Memory B cell (primary cell): Measurements from ENCODE around the gene ANKRD2.
"Not testable (repeated sequence)": the region's sequence is repeated elsewhere in the genome, so short reads cannot be mapped to it uniquely, and the experiment has no call there.

ENCODE experiments used
- ATAC-seq: fragments of 150-1000 bp; cut with Tn5 transposase; 2 replicates; pipeline ENCODE4 v1.10.0; 2021; ENCODE audit warnings: low read depth, mild to moderate bottlenecking, moderate library complexity
- DNase-seq, 2 donors: peaks; one replicate each; pipeline ENCODE4 v3.0.0; 2022; ENCODE audit warnings: low spot score in 2 of 2
- H3K27ac Mint-ChIP-seq: one replicate; pipeline ENCODE4 v1.8.0; 2022; ENCODE audit warnings: mild to moderate bottlenecking, moderate library complexity, mixed read lengths
- H3K27me3 Mint-ChIP-seq: one replicate; pipeline ENCODE4 v1.8.0; 2022; ENCODE audit warnings: mixed read lengths
- H3K36me3 Mint-ChIP-seq: one replicate; pipeline ENCODE4 v1.8.0; 2022; ENCODE audit warnings: mild to moderate bottlenecking, mixed read lengths
- H3K4me1 Mint-ChIP-seq: one replicate; pipeline ENCODE4 v1.8.0; 2022; ENCODE audit warnings: mixed read lengths
- H3K4me3 Mint-ChIP-seq: one replicate; pipeline ENCODE4 v1.8.0; 2022; ENCODE audit warnings: mild to moderate bottlenecking, moderate library complexity, mixed read lengths
- H3K9me3 Mint-ChIP-seq: one replicate; pipeline ENCODE4 v1.8.0; 2022; ENCODE audit warnings: mixed read lengths

Gene ANKRD2, protein sequence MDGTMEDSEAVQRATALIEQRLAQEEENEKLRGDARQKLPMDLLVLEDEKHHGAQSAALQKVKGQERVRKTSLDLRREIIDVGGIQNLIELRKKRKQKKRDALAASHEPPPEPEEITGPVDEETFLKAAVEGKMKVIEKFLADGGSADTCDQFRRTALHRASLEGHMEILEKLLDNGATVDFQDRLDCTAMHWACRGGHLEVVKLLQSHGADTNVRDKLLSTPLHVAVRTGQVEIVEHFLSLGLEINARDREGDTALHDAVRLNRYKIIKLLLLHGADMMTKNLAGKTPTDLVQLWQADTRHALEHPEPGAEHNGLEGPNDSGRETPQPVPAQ

DNA sequence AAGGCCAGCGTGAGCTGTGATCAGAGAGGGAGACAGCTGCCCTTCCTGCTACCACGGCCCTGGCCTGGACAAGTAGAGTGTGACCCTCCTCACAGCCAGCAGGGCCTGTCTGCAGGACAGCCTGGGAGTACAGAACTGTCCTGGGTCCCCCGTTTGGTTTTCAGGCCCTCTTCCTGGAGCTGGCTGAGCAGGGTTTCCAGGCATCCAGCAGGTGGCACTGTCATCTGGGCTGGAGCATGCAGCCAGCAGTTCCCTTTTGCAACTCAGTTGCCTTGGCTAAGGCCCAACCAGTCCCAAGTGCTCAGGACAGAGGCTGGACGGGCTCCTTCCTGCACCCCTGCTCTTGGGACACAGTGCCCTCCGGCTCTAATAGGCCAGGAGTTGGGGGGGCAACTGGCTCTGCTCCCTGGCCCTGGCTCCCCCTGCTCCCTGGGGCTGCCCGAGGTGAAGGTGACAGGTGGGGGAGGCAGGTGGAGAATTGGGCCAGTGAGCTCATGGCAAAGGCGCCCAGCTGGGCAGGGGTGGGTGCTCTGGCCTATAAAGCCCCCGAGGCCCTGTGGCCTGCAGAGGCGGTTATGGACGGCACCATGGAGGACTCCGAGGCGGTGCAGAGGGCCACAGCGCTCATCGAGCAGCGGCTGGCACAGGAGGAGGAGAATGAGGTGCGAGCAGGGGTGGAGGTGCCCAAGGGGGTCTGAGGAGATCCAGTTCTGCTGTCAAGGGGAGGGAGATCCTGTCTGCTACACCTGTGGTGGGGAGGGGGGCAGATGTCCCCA, at the start of gene ANKRD2:
TSS of gene ANKRD2 (plus strand) at position 566 of the 776 bp plus-strand sequence. CDS start at position 576, 10 bp downstream.
- H3K27ac Mint-ChIP-seq: no peak within 1 kb of the TSS
- H3K27me3 Mint-ChIP-seq: no peaks in the 10 kb centered on the region
- H3K9me3 Mint-ChIP-seq: no peaks in the 10 kb centered on the region
- H3K36me3 Mint-ChIP-seq: no peaks in the 10 kb centered on the region
- peak; percentile 95 for ATAC-seq
- no peaks in the 10 kb centered on the region for H3K4me1 Mint-ChIP-seq
- H3K4me3 Mint-ChIP-seq: no peak within 1 kb of the TSS
- DNase-seq: peak; percentile 55 to 58

DNA sequence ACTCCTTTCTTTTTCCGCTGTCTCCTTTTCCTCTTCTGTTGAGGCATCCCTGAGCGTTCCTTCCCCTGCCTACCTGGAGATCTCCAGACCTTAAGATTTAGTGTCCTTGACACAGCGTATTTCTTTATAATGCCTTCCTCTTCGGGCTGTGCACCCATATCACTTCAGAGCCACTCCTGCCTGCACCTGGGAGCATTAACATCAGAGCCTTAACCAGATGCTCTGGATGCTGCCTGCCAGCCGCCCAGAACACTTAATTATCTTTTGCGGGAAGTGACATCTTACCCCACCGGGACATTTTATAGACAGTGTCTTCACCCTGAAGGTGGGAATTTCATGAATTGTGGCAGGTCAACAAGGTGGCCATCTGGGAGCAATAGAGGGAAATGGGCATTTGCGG, 49.6 kb upstream of the ANKRD2 start:
- Mint-ChIP-seq H3K27ac (no peak overlapping the region), H3K4me3 (no peak overlapping the region), H3K36me3 (no peaks in the 10 kb centered on the region), H3K9me3 (no peaks in the 10 kb centered on the region), H3K4me1 (no peaks in the 10 kb centered on the region), H3K27me3 (peaks cover 19% of the 10 kb centered on the region)
- DNase-seq: no peak
- no peak for ATAC-seq

DNA sequence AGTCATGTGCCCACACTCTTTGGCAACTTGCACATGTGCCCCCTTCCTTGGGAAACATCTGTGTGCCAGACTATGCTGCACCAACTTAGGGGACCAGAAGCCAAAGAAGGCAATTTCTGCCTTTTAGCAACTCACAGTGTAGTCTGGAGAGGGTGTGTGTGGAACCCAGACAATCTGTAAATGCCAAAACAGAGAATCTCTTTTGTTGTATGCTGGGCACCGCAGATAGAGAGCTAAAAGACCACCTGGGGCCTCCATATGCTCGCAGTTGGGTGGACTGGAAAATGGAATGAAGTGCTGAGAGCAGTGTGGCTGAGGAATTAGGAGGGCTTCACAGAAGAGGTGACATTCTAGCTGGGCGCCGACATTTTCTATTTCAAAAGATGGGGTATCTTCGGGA, 47.5 kb upstream of the ANKRD2 start:
- no peaks in the 10 kb centered on the region for H3K4me1 Mint-ChIP-seq
- ATAC-seq: no peak
- H3K4me3 Mint-ChIP-seq: no peak overlapping the region
- no peak for DNase-seq
- H3K27ac Mint-ChIP-seq: no peak overlapping the region
- H3K36me3 Mint-ChIP-seq: peaks cover 1% of the 10 kb centered on the region
- H3K9me3 Mint-ChIP-seq: no peaks in the 10 kb centered on the region
- H3K27me3 Mint-ChIP-seq: peaks cover 12% of the 10 kb centered on the region

DNA sequence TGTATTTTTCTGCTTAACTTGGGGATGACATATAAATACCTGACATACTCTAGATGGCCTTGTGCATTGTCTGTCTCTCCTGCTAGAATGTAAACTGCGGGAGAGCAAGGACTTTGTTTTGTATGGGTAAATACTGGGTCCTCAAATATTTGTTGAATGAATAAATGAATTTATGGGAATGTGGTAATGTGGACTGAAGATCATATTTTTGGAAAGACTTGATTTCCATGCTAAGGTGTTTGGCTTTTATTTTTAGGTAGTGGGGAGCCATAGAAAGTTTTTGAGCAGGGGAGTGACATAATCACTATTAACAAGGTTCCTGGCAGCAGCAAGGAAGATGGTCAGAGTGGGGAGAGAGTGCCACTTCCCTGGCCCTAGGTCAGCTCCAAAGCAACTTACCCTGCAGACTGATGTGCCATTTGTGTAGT, 46.9 kb upstream of the ANKRD2 start:
- peaks cover 9% of the 10 kb centered on the region for H3K27me3 Mint-ChIP-seq
- no peak overlapping the region for H3K4me3 Mint-ChIP-seq
- DNase-seq (no peak), ATAC-seq (no peak)
- H3K36me3 Mint-ChIP-seq: peaks cover 1% of the 10 kb centered on the region
- no peaks in the 10 kb centered on the region for H3K4me1 Mint-ChIP-seq
- H3K9me3 Mint-ChIP-seq: no peaks in the 10 kb centered on the region
- H3K27ac Mint-ChIP-seq: no peak overlapping the region

DNA sequence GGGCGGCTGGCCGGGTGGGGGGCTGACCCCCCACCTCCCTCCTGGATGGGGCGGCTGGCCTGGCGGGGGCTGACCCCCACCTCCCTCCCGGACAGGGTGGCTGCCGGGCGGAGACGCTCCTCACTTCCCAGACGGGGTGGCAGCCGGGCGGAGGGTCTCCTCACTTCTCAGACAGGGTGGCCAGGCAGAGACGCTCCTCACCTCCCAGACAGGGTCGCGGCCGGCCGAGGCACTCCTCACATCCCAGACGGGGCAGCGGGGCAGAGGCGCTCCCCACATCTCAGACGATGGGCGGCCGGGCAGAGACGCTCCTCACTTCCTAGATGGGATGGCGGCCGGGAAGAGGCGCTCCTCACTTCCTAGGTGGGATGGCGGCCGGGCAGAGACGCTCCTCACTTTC, 43.7 kb upstream of the ANKRD2 start:
- DNase-seq, H3K27me3 Mint-ChIP-seq, ATAC-seq, H3K36me3 Mint-ChIP-seq, H3K9me3 Mint-ChIP-seq, H3K4me1 Mint-ChIP-seq, H3K27ac Mint-ChIP-seq, H3K4me3 Mint-ChIP-seq: not testable (repeated sequence)

DNA sequence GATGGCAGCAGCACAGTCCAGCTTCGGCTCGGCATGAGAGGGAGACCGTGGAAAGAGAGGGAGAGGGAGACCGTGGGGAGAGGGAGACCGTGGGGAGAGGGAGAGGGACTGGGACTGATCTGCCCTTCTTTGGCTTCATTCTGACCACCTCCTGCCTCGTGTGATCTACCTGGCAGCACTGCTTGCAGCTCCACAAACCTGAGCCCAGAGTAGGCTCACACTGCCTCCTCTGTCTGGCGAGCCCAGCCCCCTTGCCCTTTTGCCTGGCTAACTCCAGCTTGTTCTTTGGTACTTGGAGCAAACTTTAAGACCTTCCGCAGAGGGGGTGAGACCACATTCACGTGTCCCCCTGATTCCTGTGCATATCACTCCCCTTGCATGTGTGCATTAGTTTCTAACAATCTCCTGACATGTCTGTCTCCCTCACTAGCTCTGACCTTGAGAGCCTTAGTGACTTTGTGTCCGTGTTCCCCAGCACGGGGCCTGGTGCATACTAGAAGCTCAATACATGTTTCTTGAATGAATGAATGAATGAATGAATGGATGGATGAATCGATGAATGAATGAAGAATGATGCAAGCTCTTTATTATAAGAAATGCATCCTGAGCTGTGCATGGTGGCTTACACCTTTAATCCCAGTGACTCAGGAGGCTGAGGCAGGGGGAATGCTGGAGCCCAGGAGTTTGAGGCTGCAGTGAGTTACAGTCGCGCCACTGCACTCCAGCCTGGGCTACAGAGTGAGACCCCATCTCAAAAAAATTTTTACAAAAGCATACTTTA, 42.7 kb upstream of the ANKRD2 start:
- no peak overlapping the region for H3K27ac Mint-ChIP-seq
- H3K4me3 Mint-ChIP-seq: no peak overlapping the region
- DNase-seq (no peak), ATAC-seq (no peak)
- H3K9me3 Mint-ChIP-seq: no peaks in the 10 kb centered on the region
- no peaks in the 10 kb centered on the region for H3K4me1 Mint-ChIP-seq
- H3K36me3 Mint-ChIP-seq: peaks cover 1% of the 10 kb centered on the region
- no peaks in the 10 kb centered on the region for H3K27me3 Mint-ChIP-seq

DNA sequence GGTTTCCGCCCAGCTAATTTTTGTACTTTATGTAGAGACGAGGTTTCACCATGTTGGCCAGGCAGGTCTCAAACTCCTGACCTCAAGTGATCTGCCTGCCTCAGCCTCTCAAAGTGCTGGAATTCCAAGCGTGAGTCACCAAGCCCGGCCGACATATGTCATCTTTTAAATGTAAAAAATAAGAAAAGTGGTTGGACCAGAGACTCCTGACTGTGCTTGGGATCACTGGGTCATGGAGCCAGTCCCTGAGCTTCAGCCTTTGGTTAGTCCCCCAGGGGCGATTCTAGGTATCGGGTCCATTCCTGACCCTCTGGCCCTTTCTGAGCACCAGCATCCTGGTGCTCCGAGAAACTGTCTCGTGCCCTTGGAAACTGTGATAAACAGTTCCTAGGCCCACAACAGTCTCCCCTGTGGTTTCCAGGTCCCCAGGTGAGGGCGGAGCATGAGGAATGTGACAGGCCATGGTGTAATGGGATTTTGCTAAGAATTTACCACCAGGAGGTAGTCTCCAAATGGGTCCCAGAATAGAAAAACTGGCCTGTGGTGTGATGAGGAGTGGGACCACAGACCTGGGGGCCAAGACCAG, 41.1 kb upstream of the ANKRD2 start:
- no peaks in the 10 kb centered on the region for H3K9me3 Mint-ChIP-seq
- no peaks in the 10 kb centered on the region for H3K4me1 Mint-ChIP-seq
- H3K27me3 Mint-ChIP-seq: no peaks in the 10 kb centered on the region
- H3K27ac Mint-ChIP-seq: no peak overlapping the region
- ATAC-seq (no peak), DNase-seq (no peak)
- H3K4me3 Mint-ChIP-seq: no peak overlapping the region
- H3K36me3 Mint-ChIP-seq: peaks cover 1% of the 10 kb centered on the region

DNA sequence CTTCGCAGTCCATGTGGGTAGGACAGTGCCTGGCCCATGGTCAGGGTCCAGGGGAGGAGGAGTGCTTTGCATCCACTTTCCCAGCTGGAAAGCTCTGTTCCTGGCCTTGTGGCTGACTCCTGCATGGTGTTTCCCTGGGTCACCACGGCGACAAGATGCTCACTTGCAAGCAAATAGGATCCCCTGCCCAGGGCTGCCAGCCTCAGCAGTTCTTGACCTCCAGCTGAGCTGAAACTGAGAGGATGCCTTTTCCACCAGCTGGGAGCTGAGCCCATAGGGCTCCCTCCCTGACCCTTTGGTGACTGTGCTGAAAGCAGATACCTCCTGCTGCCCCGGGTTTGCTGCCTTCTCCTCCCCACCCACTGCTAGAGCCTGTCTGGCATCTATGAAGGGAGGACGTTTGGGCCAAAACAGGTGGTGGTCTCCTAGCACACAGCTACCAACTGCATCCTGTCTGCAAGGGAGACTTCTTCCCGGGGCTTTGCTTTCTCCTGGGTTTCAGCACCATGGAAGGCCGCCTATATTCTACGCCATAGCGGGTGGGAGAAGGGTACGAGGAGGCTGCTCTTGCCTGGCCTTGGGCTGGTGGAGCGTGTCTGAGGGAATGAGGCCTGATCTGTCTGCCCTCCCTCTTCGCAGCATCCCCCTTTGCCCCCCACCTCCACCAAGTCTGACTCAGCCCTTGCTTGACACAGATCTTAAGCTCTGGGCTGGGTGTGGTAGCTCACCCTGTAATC, 39.5 kb upstream of the ANKRD2 start:
- Mint-ChIP-seq H3K4me3 (no peak overlapping the region), H3K27ac (no peak overlapping the region), H3K9me3 (no peaks in the 10 kb centered on the region), H3K36me3 (peaks cover 1% of the 10 kb centered on the region), H3K27me3 (no peaks in the 10 kb centered on the region), H3K4me1 (no peaks in the 10 kb centered on the region)
- ATAC-seq (no peak), DNase-seq (no peak)

DNA sequence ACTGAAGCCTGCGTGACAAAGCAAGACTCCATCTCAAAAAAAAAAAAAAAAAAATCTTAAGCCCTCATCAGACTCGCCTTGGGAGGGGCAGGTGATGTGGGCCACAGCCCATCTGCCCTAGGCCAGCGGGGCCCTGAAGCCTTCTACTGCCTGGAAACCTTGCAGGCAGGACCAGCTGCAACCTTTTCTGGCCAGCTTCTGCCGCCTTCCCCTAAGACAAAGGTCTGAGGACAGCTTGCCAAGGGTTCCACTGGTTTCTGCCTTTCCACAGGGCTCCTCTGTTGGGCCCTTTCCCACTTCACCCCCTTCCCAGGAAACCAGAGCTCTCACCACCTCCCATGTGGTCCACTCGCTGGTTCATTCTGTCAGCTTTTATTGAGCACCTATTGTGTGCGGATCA, 38.7 kb upstream of the ANKRD2 start:
- no peaks in the 10 kb centered on the region for H3K4me1 Mint-ChIP-seq
- ATAC-seq: no peak
- no peaks in the 10 kb centered on the region for H3K27me3 Mint-ChIP-seq
- H3K27ac Mint-ChIP-seq: no peak overlapping the region
- H3K4me3 Mint-ChIP-seq: no peak overlapping the region
- DNase-seq: no peak
- H3K36me3 Mint-ChIP-seq: peaks cover 1% of the 10 kb centered on the region
- no peaks in the 10 kb centered on the region for H3K9me3 Mint-ChIP-seq

DNA sequence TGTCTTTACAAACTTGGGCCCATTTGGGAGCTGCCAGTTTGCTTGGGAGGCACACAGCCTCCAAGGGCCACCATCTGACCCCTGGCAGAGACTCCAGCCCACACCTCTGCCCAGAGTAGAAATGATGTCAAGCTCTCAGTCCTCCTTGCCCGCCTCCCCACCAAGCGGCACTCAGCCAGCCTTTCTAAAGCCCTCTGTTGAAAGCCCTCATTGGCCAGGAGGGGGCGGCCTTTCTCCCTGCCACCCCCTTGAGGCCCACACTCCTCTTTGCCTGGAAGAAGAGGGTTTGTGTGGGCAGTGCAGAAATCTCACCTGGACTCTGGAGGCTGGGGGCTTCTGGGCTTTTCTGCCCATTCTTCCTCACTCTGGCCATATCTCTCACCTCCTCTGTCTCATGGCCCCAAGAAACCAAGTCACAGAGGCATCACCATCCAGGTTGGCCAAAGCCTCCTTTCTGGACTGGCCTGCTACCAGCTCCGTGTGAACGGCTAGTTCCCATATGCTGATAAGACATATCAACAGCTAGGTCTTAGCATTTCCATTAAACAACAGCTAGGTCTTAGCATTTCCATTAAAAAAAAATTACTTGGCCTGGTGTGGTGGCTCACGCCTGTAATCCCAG, 37.7 kb upstream of the ANKRD2 start:
- Mint-ChIP-seq H3K9me3 (no peaks in the 10 kb centered on the region), H3K4me3 (no peak overlapping the region), H3K36me3 (peaks cover 1% of the 10 kb centered on the region), H3K4me1 (no peaks in the 10 kb centered on the region), H3K27me3 (no peaks in the 10 kb centered on the region), H3K27ac (no peak overlapping the region)
- ATAC-seq (no peak), DNase-seq (no peak)

DNA sequence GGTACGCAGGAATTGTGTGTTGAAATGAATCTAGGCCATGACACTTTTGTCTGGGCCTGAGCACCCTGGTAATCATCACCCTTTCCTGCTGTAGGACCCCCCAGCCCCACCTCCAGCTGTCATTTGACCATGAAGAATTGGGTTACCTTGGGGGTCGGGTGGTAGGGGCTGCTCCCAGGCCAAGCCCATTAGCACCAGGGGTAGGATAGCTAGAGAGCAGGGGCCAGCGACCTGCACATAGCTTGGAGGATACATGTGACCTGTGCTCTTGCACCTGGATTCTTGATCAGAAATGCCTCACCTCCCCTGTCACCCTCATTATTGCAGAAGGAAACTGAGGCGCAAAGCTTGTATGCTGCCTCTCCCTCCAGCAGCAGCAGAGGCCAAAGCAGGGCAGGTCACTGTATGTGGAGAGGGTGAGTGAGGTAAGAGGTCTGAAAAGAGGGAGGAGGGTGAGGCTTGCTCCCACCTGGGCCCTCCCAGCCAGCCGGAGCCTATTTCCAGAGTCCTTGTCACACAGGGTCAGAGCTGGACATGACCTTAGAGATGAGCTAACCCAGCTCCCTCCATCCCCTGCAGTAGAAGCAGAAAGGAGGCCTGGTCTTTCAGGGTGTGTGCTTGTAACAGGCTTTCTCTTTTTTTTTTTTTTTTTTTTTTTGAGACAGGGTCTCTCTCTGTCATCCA, 35.3 kb upstream of the ANKRD2 start:
- DNase-seq: no peak

DNA sequence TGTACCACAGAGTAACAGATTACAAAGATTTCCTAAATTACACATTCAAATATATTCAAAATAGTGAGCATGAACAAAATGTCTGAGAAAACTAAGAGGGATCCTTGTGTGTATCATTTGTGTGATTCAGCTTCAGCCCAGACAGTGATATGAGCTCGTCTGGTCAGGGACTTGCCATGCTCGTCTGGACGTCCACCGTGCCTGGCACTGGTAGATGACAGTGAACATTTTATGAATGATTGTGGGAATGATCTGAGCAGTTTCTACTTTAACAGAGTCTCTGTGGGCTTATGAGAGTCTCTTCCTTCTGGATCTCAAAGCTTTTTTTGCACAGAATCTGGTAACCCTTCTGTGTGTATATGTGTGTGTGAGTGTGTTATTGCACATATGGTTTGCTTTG, 34.2 kb upstream of the ANKRD2 start:
- no peak overlapping the region for H3K27ac Mint-ChIP-seq
- H3K27me3 Mint-ChIP-seq: peaks cover 2% of the 10 kb centered on the region
- no peaks in the 10 kb centered on the region for H3K9me3 Mint-ChIP-seq
- DNase-seq (no peak), ATAC-seq (no peak)
- peaks cover 2% of the 10 kb centered on the region for H3K4me1 Mint-ChIP-seq
- no peak overlapping the region for H3K4me3 Mint-ChIP-seq
- H3K36me3 Mint-ChIP-seq: no peaks in the 10 kb centered on the region

More for the DNA sequence above, 35.3 kb upstream of the ANKRD2 start:
- no peaks in the 10 kb centered on the region for H3K4me1 Mint-ChIP-seq
- H3K36me3 Mint-ChIP-seq: no peaks in the 10 kb centered on the region
- no peak for ATAC-seq
- no peak overlapping the region for H3K27ac Mint-ChIP-seq
- H3K4me3 Mint-ChIP-seq: no peak overlapping the region
- H3K27me3 Mint-ChIP-seq: no peaks in the 10 kb centered on the region
- H3K9me3 Mint-ChIP-seq: no peaks in the 10 kb centered on the region

DNA sequence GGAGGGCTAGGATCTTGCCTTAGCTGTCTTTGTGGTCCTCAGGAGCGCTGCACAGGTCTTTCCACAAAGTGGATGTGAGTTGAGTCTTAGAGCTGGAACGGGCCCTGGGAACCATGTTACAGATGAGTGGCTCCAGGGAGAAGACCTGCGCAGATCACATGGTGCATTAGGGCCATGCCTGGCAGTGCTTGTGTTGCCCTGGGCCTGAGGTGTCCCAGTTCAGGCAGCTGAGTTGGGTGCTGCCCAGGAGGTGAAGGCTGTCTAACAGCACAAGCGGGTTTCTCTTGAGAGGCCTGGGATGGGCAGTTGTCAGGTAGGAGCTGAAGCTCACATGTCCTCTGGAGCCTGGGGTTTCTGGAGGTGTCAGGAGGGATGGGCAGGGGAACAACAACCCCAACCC, 33.7 kb upstream of the ANKRD2 start:
- ATAC-seq (no peak), DNase-seq (no peak)
- no peak overlapping the region for H3K4me3 Mint-ChIP-seq
- H3K27ac Mint-ChIP-seq: no peak overlapping the region
- H3K36me3 Mint-ChIP-seq: no peaks in the 10 kb centered on the region
- peaks cover 2% of the 10 kb centered on the region for H3K27me3 Mint-ChIP-seq
- no peaks in the 10 kb centered on the region for H3K9me3 Mint-ChIP-seq
- H3K4me1 Mint-ChIP-seq: peaks cover 2% of the 10 kb centered on the region
